OCI-LY3 (cell line): ENCODE measurements around the gene B4GALT6.

ENCODE experiments used
- H2AFZ ChIP-seq: fragments of 200-600, 300-600 bp; shearing (Covaris generic); 2 replicates; pipeline ENCODE4 v1.6.0; 2014; ENCODE audit warnings: antibody characterized with exemption, low read depth, low read length
- H3K27ac ChIP-seq: fragments of 200-600, 300-600 bp; sonication (generic); 2 replicates; pipeline ENCODE4 v1.5.1; 2014; ENCODE audit warnings: mild to moderate bottlenecking, low read length, moderate library complexity, mixed read lengths
- H3K27me3 ChIP-seq: fragments of 200-600, 300-600 bp; sonication (generic); 2 replicates; pipeline ENCODE4 v1.6.1; 2014; ENCODE audit warnings: low read depth, low read length, mixed read lengths
- H3K36me3 ChIP-seq: fragments of 200-600, 300-600 bp; sonication (generic); replicated peaks from 2 replicates; pipeline ENCODE3; 2014; ENCODE audit warnings: low read depth, low read length, mixed read lengths
- H3K4me1 ChIP-seq: fragments of 300-600, 200-600 bp; sonication (generic); 2 replicates; pipeline ENCODE4 v1.6.1; 2014; ENCODE audit warnings: low read length, mixed read lengths
- H3K4me2 ChIP-seq: fragments of 200-600, 300-600 bp; sonication (generic); 2 replicates; pipeline ENCODE4 v1.6.1; 2014; ENCODE audit warnings: low read length, mixed read lengths
- H3K4me3 ChIP-seq: fragments of 300-600, 200-600 bp; sonication (generic); 2 replicates; pipeline ENCODE4 v1.5.1; 2014; ENCODE audit warnings: antibody characterized with exemption, mild to moderate bottlenecking, low read length, moderate library complexity
- H3K79me2 ChIP-seq: fragments of 300-600, 200-600 bp; shearing (Covaris generic); 2 replicates; pipeline ENCODE4 v1.6.1; 2014; ENCODE audit warnings: mild to moderate bottlenecking, low read length, mixed read lengths
- H3K9ac ChIP-seq: fragments of 300-600, 200-600 bp; shearing (Covaris generic); 2 replicates; pipeline ENCODE4 v1.6.0; 2014; ENCODE audit warnings: mild to moderate bottlenecking, low read length, moderate library complexity
- H3K9me3 ChIP-seq: fragments of 200-600, 300-600 bp; shearing (Covaris generic); 2 replicates; pipeline ENCODE4 v1.6.1; 2014; ENCODE audit warnings: low read length, mixed read lengths; ENCODE audit not compliant: insufficient read depth
- H4K20me1 ChIP-seq: fragments of 200-600, 300-600 bp; sonication (generic); 2 replicates; pipeline ENCODE4 v1.6.1; 2016; ENCODE audit warnings: low read length, mixed read lengths; ENCODE audit not compliant: insufficient read depth
- CTCF ChIP-seq: fragments of 200-600, 300-600 bp; sonication (generic); IDR thresholded peaks from 2 replicates; pipeline ENCODE4 v1.5.1; 2014; ENCODE audit warnings: antibody characterized with exemption, low read length, low read depth
- EZH2phosphoT487 ChIP-seq: fragments of 200-600 bp; shearing (Covaris generic); IDR thresholded peaks from 2 replicates; pipeline ENCODE4 v1.6.1; 2018; ENCODE audit warnings: antibody characterized with exemption, mixed run types, low read depth

Gene B4GALT6

GRCh38 chr18:31667185-31667584 lies 17.2 kb downstream of the B4GALT6 start:
- Histone ChIP-seq H3K9me3 (no peaks in the 10 kb centered on the region), H3K79me2 (no peaks in the 10 kb centered on the region), H2AFZ (no peak overlapping the region), H3K4me2 (no peak overlapping the region), H3K27me3 (no peaks in the 10 kb centered on the region), H3K27ac (no peak overlapping the region), H3K4me3 (no peak overlapping the region), H3K36me3 (peaks cover 6% of the 10 kb centered on the region), H3K4me1 (peaks cover 6% of the 10 kb centered on the region; the same call in 1 of the 2 replicates), H3K9ac (no peak overlapping the region), H4K20me1 (no peaks in the 10 kb centered on the region)
- TF ChIP-seq EZH2phosphoT487, result no peak
- TF ChIP-seq CTCF, result no peak

- no peaks in the 10 kb centered on the region for H3K27me3 ChIP-seq
- no peaks in the 10 kb centered on the region for H3K79me2 ChIP-seq
- H3K4me3 ChIP-seq, result no peak overlapping the region
- no peak overlapping the region for H3K27ac ChIP-seq
- no peak overlapping the region for H3K4me2 ChIP-seq
- H3K4me1 ChIP-seq, result no peaks in the 10 kb centered on the region
- peaks cover 6% of the 10 kb centered on the region for H3K36me3 ChIP-seq
- no peak for TF ChIP-seq CTCF
- no peak for TF ChIP-seq EZH2phosphoT487
- H3K9ac ChIP-seq, result no peak overlapping the region
- H2AFZ ChIP-seq, result no peak overlapping the region
- no peaks in the 10 kb centered on the region for H4K20me1 ChIP-seq
- no peaks in the 10 kb centered on the region for H3K9me3 ChIP-seq
Measured at GRCh38 chr18:31666055-31666454, 18.3 kb downstream of the B4GALT6 start.

- Histone ChIP-seq H3K79me2 (no peaks in the 10 kb centered on the region), H3K9ac (no peak overlapping the region), H3K4me3 (no peak overlapping the region), H3K9me3 (no peaks in the 10 kb centered on the region), H4K20me1 (no peaks in the 10 kb centered on the region), H2AFZ (no peak overlapping the region), H3K4me2 (no peak overlapping the region), H3K4me1 (peaks cover 7% of the 10 kb centered on the region), H3K36me3 (peaks cover 6% of the 10 kb centered on the region), H3K27me3 (no peaks in the 10 kb centered on the region), H3K27ac (no peak overlapping the region)
- no peak for TF ChIP-seq CTCF
- TF ChIP-seq EZH2phosphoT487, result no peak
Measured at GRCh38 chr18:31664101-31664500, 20.3 kb downstream of the B4GALT6 start.

- Histone ChIP-seq H3K79me2 (no peaks in the 10 kb centered on the region), H3K4me1 (peaks cover 29% of the 10 kb centered on the region), H3K27me3 (no peaks in the 10 kb centered on the region), H3K4me3 (no peak overlapping the region), H3K36me3 (peaks cover 6% of the 10 kb centered on the region), H3K9ac (no peak overlapping the region), H2AFZ (no peak overlapping the region), H3K4me2 (no peak overlapping the region), H3K9me3 (no peaks in the 10 kb centered on the region), H3K27ac (no peak overlapping the region), H4K20me1 (no peaks in the 10 kb centered on the region)
- TF ChIP-seq CTCF, result no peak
- no peak for TF ChIP-seq EZH2phosphoT487
Measured at GRCh38 chr18:31661965-31662364, 22.4 kb downstream of the B4GALT6 start.
